ENCODE results near the gene TMCC3. TPM values are rescaled to one million over a fixed set of nuclear protein-coding genes. Genes with fewer than 3 reads are reported as not detected.

Gene TMCC3
- total and polyA plus RNA-seq, 9 of the 15 experiments (the other 6 are each of a cell fraction or from before 2014, with no cell fraction given): not detected

GRCh38 chr12:94637390-94638113 lies 12.8 kb downstream of the TMCC3 start:
- intact Hi-C loops (cut with micrococcal nuclease) (no loop called here), in situ Hi-C loops (cut with MboI) (no loop called here)
- H3K9me1 ChIP-seq (ENCODE audit: control insufficient read depth, insufficient read depth, low read length): no peaks in the 10 kb centered on the region
- DNase-seq (ENCODE audit: extremely low read depth in 1 of 4, low spot score in 3 of 4) (no peak), FAIRE-seq (no peak), ATAC-seq (no peak)
- H3K27me3 ChIP-seq (ENCODE audit: control insufficient read depth in 2 of 2, insufficient read depth in 2 of 2, low read length in 2 of 2): peaks cover 2 to 7% of the 10 kb centered on the region in 2 experiments; a peak in 3 of 5 replicates
- no peaks in the 10 kb centered on the region for H3K9me3 ChIP-seq (replicated peaks; ENCODE audit: control insufficient read depth, insufficient read depth, low read depth, low read length)
- no peaks in the 10 kb centered on the region for H3K4me1 ChIP-seq (replicated peaks in 1 of 2; ENCODE audit: control insufficient read depth in 2 of 2, insufficient read depth in 2 of 2, low read length in 2 of 2)
- no peaks in the 10 kb centered on the region for H3K36me3 ChIP-seq (ENCODE audit: control insufficient read depth, insufficient read depth, low read length)
- 0% methylated on average over 4 of the region's 4 CpGs for WGBS (ENCODE audit: insufficient coverage, low coverage, missing lambda C conversion rate)
- H3K9ac ChIP-seq (ENCODE audit: insufficient read depth in 1 of 2, low read depth in 2 of 2, low read length in 2 of 2): no peak overlapping the region
- H3K27ac ChIP-seq (ENCODE audit: extremely low read depth, low read depth, low read length): no peak overlapping the region
- POLR2A ChIA-PET: interaction anchor here (0.7 kb wide), 2 partner anchors 308 to 502 kb away, joined by 3 read pairs; no protein-coding TSS in a partner anchor
- H3K4me3 ChIP-seq: no peak overlapping the region
- H4K20me1 ChIP-seq (replicated peaks; ENCODE audit: control insufficient read depth, insufficient read depth, low read length): no peaks in the 10 kb centered on the region
- no peaks in the 10 kb centered on the region for H3K79me2 ChIP-seq (ENCODE audit: control insufficient read depth, insufficient read depth, low read length)
- H3K4me2 ChIP-seq (ENCODE audit: insufficient read depth, low read length): no peak overlapping the region
- H2AFZ ChIP-seq (ENCODE audit: low read depth, low read length): no peak overlapping the region
- BruUV-seq (replicated peaks): no TSS peak
- CTCF ChIA-PET (ENCODE audit: low intra/inter-chr PET ratio): no interaction called here
- TF ChIP-seq TEAD1 (CRISPR knock-in tag; IDR thresholded peaks at IDR 0.05) (no peak), FOXA1 (IDR thresholded peaks at IDR 0.05; ENCODE audit: borderline replicate concordance) (no peak), ZBTB7A (IDR thresholded peaks at IDR 0.05; ENCODE audit: borderline replicate concordance, control insufficient read depth, low read depth, low read length) (no peak)

- H4K20me1 ChIP-seq (replicated peaks; ENCODE audit: control insufficient read depth, insufficient read depth, low read length): no peaks in the 10 kb centered on the region
- in situ Hi-C loops (cut with MboI): no loop called here
- intact Hi-C loops (cut with micrococcal nuclease): no loop called here
- H3K4me2 ChIP-seq (ENCODE audit: insufficient read depth, low read length): no peak overlapping the region
- no peaks in the 10 kb centered on the region for H3K79me2 ChIP-seq (ENCODE audit: control insufficient read depth, insufficient read depth, low read length)
- H3K27me3 ChIP-seq (ENCODE audit: control insufficient read depth in 2 of 2, insufficient read depth in 2 of 2, low read length in 2 of 2): peaks cover 2 to 4% of the 10 kb centered on the region in 2 experiments; a peak in 3 of 5 replicates
- no peak overlapping the region for H2AFZ ChIP-seq (ENCODE audit: low read depth, low read length)
- H3K4me3 ChIP-seq: no peak overlapping the region
- FAIRE-seq (no peak), DNase-seq (ENCODE audit: extremely low read depth in 1 of 4, low spot score in 3 of 4) (no peak), ATAC-seq (no peak)
- no peaks in the 10 kb centered on the region for H3K36me3 ChIP-seq (ENCODE audit: control insufficient read depth, insufficient read depth, low read length)
- no peaks in the 10 kb centered on the region for H3K9me1 ChIP-seq (ENCODE audit: control insufficient read depth, insufficient read depth, low read length)
- no peaks in the 10 kb centered on the region for H3K4me1 ChIP-seq (replicated peaks in 1 of 2; ENCODE audit: control insufficient read depth in 2 of 2, insufficient read depth in 2 of 2, low read length in 2 of 2)
- no peak overlapping the region for H3K27ac ChIP-seq (ENCODE audit: extremely low read depth, low read depth, low read length)
- 0% methylated on average over 3 of the region's 3 CpGs for WGBS (ENCODE audit: insufficient coverage, low coverage, missing lambda C conversion rate)
- TF ChIP-seq ZNF134 (CRISPR knock-in tag; conservative IDR thresholded peaks at IDR 0.05) (peak; percentile 74; the same call in 1 of the 2 replicates), TFAM (CRISPR knock-in tag; conservative IDR thresholded peaks at IDR 0.05) (no peak)
- H3K9me3 ChIP-seq (replicated peaks; ENCODE audit: control insufficient read depth, insufficient read depth, low read depth, low read length): no peaks in the 10 kb centered on the region
- H3K9ac ChIP-seq (ENCODE audit: insufficient read depth in 1 of 2, low read depth in 2 of 2, low read length in 2 of 2): no peak overlapping the region
- ChIA-PET CTCF (ENCODE audit: low intra/inter-chr PET ratio) (no interaction called here), POLR2A (interaction anchor here (0.6 to 0.7 kb wide), 3 partner anchors 36 to 501 kb away, joined by 3 read pairs; no protein-coding TSS in a partner anchor)
- no TSS peak for BruUV-seq (replicated peaks)
Measured at GRCh38 chr12:94636462-94637085, 13.8 kb downstream of the TMCC3 start.

All from K562 (cell line).